Stimulated activated naive CD8-positive, alpha-beta T cell treated with anti-CD3 and anti-CD28 coated beads, Interleukin-15, Interleukin-2, amounts not matched to agents 100 U/mL and 50 U/mL, for 24 hours (primary cell): ENCODE measurements around the gene MOK.
"Not testable (repeated sequence)": the region's sequence is repeated elsewhere in the genome, so short reads cannot be mapped to it uniquely, and the experiment has no call there.

ENCODE experiments used
- ATAC-seq: fragments of 150-1000 bp; cut with Tn5 transposase; one replicate; pipeline ENCODE4 v1.10.0; 2021
- DNase-seq: peaks from one replicate; pipeline ENCODE4 v3.0.0; 2021

MOK gene

GRCh38 chr14:102304611-102305506 is at the start of gene MOK:
TSS of gene MOK (minus strand) at chr14:102305164. CDS start at chr14:102304968, 196 bp downstream.
- DNase-seq (peak; percentile 97), ATAC-seq (peak; percentile 97)

GRCh38 chr14:102353126-102353619 is 48.2 kb upstream of the MOK start:
- DNase-seq (no peak), ATAC-seq (no peak)

GRCh38 chr14:102352213-102352612 is 47.2 kb upstream of the MOK start:
- DNase-seq, result no peak
- no peak for ATAC-seq

GRCh38 chr14:102351593-102351992 is 46.6 kb upstream of the MOK start:
- not testable (repeated sequence) for ATAC-seq, DNase-seq

- ATAC-seq (no peak), DNase-seq (no peak)
These were observed 46.1 kb upstream of the MOK start for GRCh38 chr14:102351023-102351422.

- no peak for ATAC-seq
- no peak for DNase-seq
These were observed 43.4 kb upstream of the MOK start for GRCh38 chr14:102348376-102348775.

- DNase-seq (no peak), ATAC-seq (no peak)
These were observed 41.7 kb upstream of the MOK start for GRCh38 chr14:102346645-102347044.

GRCh38 chr14:102345232-102345631 is 40.3 kb upstream of the MOK start:
- DNase-seq (no peak), ATAC-seq (no peak)

GRCh38 chr14:102344485-102344884 is 39.5 kb upstream of the MOK start:
- ATAC-seq (no peak), DNase-seq (no peak)

- no peak for ATAC-seq
- DNase-seq, result no peak
These were observed 39.1 kb upstream of the MOK start for GRCh38 chr14:102344084-102344483.

- ATAC-seq (no peak), DNase-seq (no peak)
These were observed 37.3 kb upstream of the MOK start for GRCh38 chr14:102342238-102342637.

GRCh38 chr14:102341566-102341965 is 36.6 kb upstream of the MOK start:
- ATAC-seq (no peak), DNase-seq (no peak)

- DNase-seq, result no peak
- no peak for ATAC-seq
These were observed 33.8 kb upstream of the MOK start for GRCh38 chr14:102338724-102339123.

- DNase-seq, result no peak
- no peak for ATAC-seq
These were observed 30.2 kb upstream of the MOK start for GRCh38 chr14:102335163-102335562.

- ATAC-seq (no peak), DNase-seq (no peak)
These were observed 29.1 kb upstream of the MOK start for GRCh38 chr14:102333795-102334705.

- no peak for DNase-seq
- no peak for ATAC-seq
These were observed 28.4 kb upstream of the MOK start for GRCh38 chr14:102333390-102333789.

- DNase-seq (no peak), ATAC-seq (no peak)
These were observed 25.8 kb upstream of the MOK start for GRCh38 chr14:102330806-102331205.

GRCh38 chr14:102329381-102329780 is 24.4 kb upstream of the MOK start:
- not testable (repeated sequence) for ATAC-seq, DNase-seq

GRCh38 chr14:102326583-102326982 is 21.6 kb upstream of the MOK start:
- DNase-seq (no peak), ATAC-seq (no peak)

- ATAC-seq, result no peak
- no peak for DNase-seq
These were observed 20.9 kb upstream of the MOK start for GRCh38 chr14:102325791-102326345.

- ATAC-seq, result no peak
- peak; percentile 37 for DNase-seq
These were observed 18.1 kb upstream of the MOK start for GRCh38 chr14:102323102-102323501.
